ENCODE measurements around the gene SCYGR7. TPM values are rescaled to one million over a fixed set of nuclear protein-coding genes. Genes with fewer than 3 reads are reported as not detected.

The SCYGR7 gene
- total RNA-seq, result not detected
- not detected for polyA plus RNA-seq
- 0 reads per million in 6 experiments for total RNA-seq

GRCh38 chr2:227728035-227728434 lies at the start of gene SCYGR7:
Gene SCYGR7 (plus strand): TSS chr2:227728335. CDS start chr2:227728335, 0 bp downstream.
- peaks cover 0 to 2% (median 0%) of the 10 kb centered on the region in 9 donors for H3K9me3 Mint-ChIP-seq
- POLR2A ChIA-PET, result no interaction called here
- H3K27ac Mint-ChIP-seq, result no peak within 1 kb of the TSS
- H3K36me3 Mint-ChIP-seq, result no peaks in the 10 kb centered on the region
- no peaks in the 10 kb centered on the region for H3K4me1 Mint-ChIP-seq
- no peak within 1 kb of the TSS for H3K4me3 Mint-ChIP-seq
- ATAC-seq, result no peak
- DNase-seq, result no peak
- H3K27me3 Mint-ChIP-seq, result peaks cover 10 to 22% (median 11%) of the 10 kb centered on the region in 5 donors

GRCh38 chr2:227684258-227684657 lies 43.9 kb upstream of the SCYGR7 start:
- Mint-ChIP-seq H3K27ac (no peak overlapping the region), H3K27me3 (peaks cover 5 to 29% (median 20%) of the 10 kb centered on the region in 5 donors), H3K4me1 (no peaks in the 10 kb centered on the region), H3K4me3 (no peak overlapping the region), H3K36me3 (no peaks in the 10 kb centered on the region), H3K9me3 (peaks cover 0 to 2% (median 0%) of the 10 kb centered on the region in 9 donors)
- DNase-seq, result no peak
- POLR2A ChIA-PET, result no interaction called here
- ATAC-seq, result no peak

- ATAC-seq, result no peak
- Mint-ChIP-seq H3K36me3 (no peaks in the 10 kb centered on the region), H3K27me3 (peaks cover 11 to 53% (median 27%) of the 10 kb centered on the region in 5 donors), H3K9me3 (peaks cover 0 to 2% (median 0%) of the 10 kb centered on the region in 9 donors), H3K27ac (no peak overlapping the region), H3K4me3 (no peak overlapping the region), H3K4me1 (no peaks in the 10 kb centered on the region)
- DNase-seq, result no peak
- POLR2A ChIA-PET, result no interaction called here
Observed at GRCh38 chr2:227687189-227687588, 40.9 kb upstream of the SCYGR7 start.

- Mint-ChIP-seq H3K27ac (no peak overlapping the region), H3K36me3 (no peaks in the 10 kb centered on the region), H3K4me3 (no peak overlapping the region), H3K27me3 (peaks cover 4 to 30% (median 9%) of the 10 kb centered on the region in 5 donors), H3K9me3 (no peaks in the 10 kb centered on the region), H3K4me1 (no peaks in the 10 kb centered on the region)
- DNase-seq (no peak), ATAC-seq (no peak)
- POLR2A ChIA-PET, result no interaction called here
Observed at GRCh38 chr2:227696990-227697679, 31.0 kb upstream of the SCYGR7 start.

GRCh38 chr2:227701556-227701955 lies 26.6 kb upstream of the SCYGR7 start:
- DNase-seq (no peak), ATAC-seq (no peak)
- POLR2A ChIA-PET, result no interaction called here
- Mint-ChIP-seq H3K36me3 (no peaks in the 10 kb centered on the region), H3K9me3 (no peaks in the 10 kb centered on the region), H3K27ac (no peak overlapping the region), H3K4me3 (no peak overlapping the region), H3K27me3 (peaks cover 13 to 52% (median 17%) of the 10 kb centered on the region in 5 donors), H3K4me1 (no peaks in the 10 kb centered on the region)

- POLR2A ChIA-PET, result no interaction called here
- no peaks in the 10 kb centered on the region for H3K36me3 Mint-ChIP-seq
- no peaks in the 10 kb centered on the region for H3K4me1 Mint-ChIP-seq
- H3K27ac Mint-ChIP-seq, result no peak overlapping the region
- no peak overlapping the region for H3K4me3 Mint-ChIP-seq
- no peak for ATAC-seq
- DNase-seq, result no peak
- H3K9me3 Mint-ChIP-seq, result no peaks in the 10 kb centered on the region
- peaks cover 17 to 60% (median 17%) of the 10 kb centered on the region in 5 donors for H3K27me3 Mint-ChIP-seq
Observed at GRCh38 chr2:227703280-227703732, 24.8 kb upstream of the SCYGR7 start.

GRCh38 chr2:227703961-227704360 lies 24.2 kb upstream of the SCYGR7 start:
- POLR2A ChIA-PET, result no interaction called here
- ATAC-seq, result no peak
- no peak for DNase-seq

GRCh38 chr2:227706859-227707258 lies 21.3 kb upstream of the SCYGR7 start:
- Mint-ChIP-seq H3K4me1 (no peaks in the 10 kb centered on the region), H3K27ac (no peak overlapping the region), H3K36me3 (no peaks in the 10 kb centered on the region), H3K9me3 (no peaks in the 10 kb centered on the region), H3K27me3 (peaks cover 5 to 47% (median 16%) of the 10 kb centered on the region in 5 donors), H3K4me3 (no peak overlapping the region)
- ATAC-seq (no peak), DNase-seq (no peak)
- POLR2A ChIA-PET, result no interaction called here

More at GRCh38 chr2:227703961-227704360, 24.2 kb upstream of the SCYGR7 start:
- Mint-ChIP-seq H3K27ac (peak overlapping the region in 1 of 10 donors; percentile 1), H3K9me3 (no peaks in the 10 kb centered on the region), H3K4me3 (no peak overlapping the region), H3K27me3 (peaks cover 16 to 61% (median 18%) of the 10 kb centered on the region in 5 donors), H3K36me3 (no peaks in the 10 kb centered on the region), H3K4me1 (no peaks in the 10 kb centered on the region)

- Mint-ChIP-seq H3K9me3 (no peaks in the 10 kb centered on the region), H3K4me1 (no peaks in the 10 kb centered on the region), H3K27me3 (peaks cover 5 to 42% (median 17%) of the 10 kb centered on the region in 5 donors), H3K36me3 (no peaks in the 10 kb centered on the region), H3K4me3 (no peak overlapping the region), H3K27ac (no peak overlapping the region)
- ATAC-seq (no peak), DNase-seq (no peak)
- POLR2A ChIA-PET, result no interaction called here
Observed at GRCh38 chr2:227707390-227707789, 20.7 kb upstream of the SCYGR7 start.

GRCh38 chr2:227710986-227711385 lies 17.1 kb upstream of the SCYGR7 start:
- ATAC-seq (no peak), DNase-seq (no peak)
- Mint-ChIP-seq H3K9me3 (no peaks in the 10 kb centered on the region), H3K4me3 (no peak overlapping the region), H3K4me1 (no peaks in the 10 kb centered on the region), H3K36me3 (no peaks in the 10 kb centered on the region), H3K27me3 (peaks cover 3 to 15% (median 5%) of the 10 kb centered on the region in 5 donors), H3K27ac (no peak overlapping the region)
- POLR2A ChIA-PET, result no interaction called here

- peaks cover 6 to 16% (median 10%) of the 10 kb centered on the region in 5 donors for H3K27me3 Mint-ChIP-seq
- POLR2A ChIA-PET, result no interaction called here
- H3K4me1 Mint-ChIP-seq, result peaks cover 0 to 8% (median 3%) of the 10 kb centered on the region in 4 donors
- no peak for ATAC-seq
- no peak overlapping the region for H3K4me3 Mint-ChIP-seq
- no peaks in the 10 kb centered on the region for H3K36me3 Mint-ChIP-seq
- H3K9me3 Mint-ChIP-seq, result no peaks in the 10 kb centered on the region
- H3K27ac Mint-ChIP-seq, result peak overlapping the region in 1 of 10 donors; percentile 3
- no peak for DNase-seq
Observed at GRCh38 chr2:227713291-227713690, 14.8 kb upstream of the SCYGR7 start.

GRCh38 chr2:227716501-227716900 lies 11.6 kb upstream of the SCYGR7 start:
- H3K27ac Mint-ChIP-seq, result no peak overlapping the region
- peaks cover 11 to 24% (median 21%) of the 10 kb centered on the region in 5 donors for H3K27me3 Mint-ChIP-seq
- ATAC-seq (no peak), DNase-seq (no peak)
- POLR2A ChIA-PET, result no interaction called here
- H3K9me3 Mint-ChIP-seq, result no peaks in the 10 kb centered on the region
- peaks cover 0 to 8% (median 3%) of the 10 kb centered on the region in 4 donors for H3K4me1 Mint-ChIP-seq
- H3K36me3 Mint-ChIP-seq, result no peaks in the 10 kb centered on the region
- H3K4me3 Mint-ChIP-seq, result no peak overlapping the region

GRCh38 chr2:227717687-227718567 lies 10.2 kb upstream of the SCYGR7 start, which contains the start of gene SLC19A3:
Gene SLC19A3 (minus strand): TSS chr2:227718028. CDS start chr2:227702318, 15,710 bp downstream.
- H3K4me1 Mint-ChIP-seq, result peaks cover 0 to 8% (median 3%) of the 10 kb centered on the region in 4 donors
- ATAC-seq (no peak), DNase-seq (no peak)
- POLR2A ChIA-PET, result no interaction called here
- H3K9me3 Mint-ChIP-seq, result no peaks in the 10 kb centered on the region
- no peaks in the 10 kb centered on the region for H3K36me3 Mint-ChIP-seq
- peak within 1 kb of the TSS in 6 of 10 donors; percentile 12 to 54 (median 32) for H3K4me3 Mint-ChIP-seq
- peaks cover 19 to 34% (median 22%) of the 10 kb centered on the region in 5 donors for H3K27me3 Mint-ChIP-seq
- H3K27ac Mint-ChIP-seq, result no peak within 1 kb of the TSS

Measured in naive thymus-derived CD8-positive, alpha-beta T cell (primary cell).